Endothelial cell of umbilical vein (primary cell): ENCODE results near the gene DLX3. TPM values are rescaled to one million over a fixed set of nuclear protein-coding genes. Genes with fewer than 3 reads are reported as not detected.

Experiments
- BruUV-seq: library from RNA; stranded (reverse); fragments of 400-500 nt; replicated peaks from 2 replicates; lab custom pipeline; 2021; lab: Mats Ljungman, UMichigan
- CTCF ChIA-PET: fragments of 300-600, 350-600 bp; sonication (Branson Sonifier 250); formaldehyde crosslinking; loops from one replicate; lab custom pipeline; 2021; ENCODE audit warnings: antibody characterized with exemption, inconsistent platforms; lab: Charles Lee
- POLR2A ChIA-PET: fragments of 300-600, 350-600 bp; sonication (Branson Sonifier 250); formaldehyde crosslinking; loops from one replicate; lab custom pipeline; 2021; ENCODE audit warnings: antibody characterized with exemption, inconsistent platforms; lab: Charles Lee
- DNase-seq: peaks from one replicate; pipeline ENCODE4 v3.0.0-alpha.2; 2011; ENCODE audit warnings: low read depth, low spot score
- FAIRE-seq: peaks from 2 replicates; lab custom pipeline; 2011; peaks lifted over from hg19 to GRCh38; lab: Jason Lieb, UNC
- H2AFZ ChIP-seq: 2 replicates; pipeline ENCODE4 v1.6.0; 2012; ENCODE audit warnings: low read depth, low read length, control low read depth, inconsistent platforms
- H3K27ac ChIP-seq: 2 replicates; pipeline ENCODE4 v1.5.1; 2011; ENCODE audit warnings: low read depth, mild to moderate bottlenecking, control low read depth, low read length, moderate library complexity; ENCODE audit not compliant: insufficient read depth
- H3K27me3 ChIP-seq, 2 experiments: 2 replicates each; pipeline versions ENCODE4 v1.6.0 to v1.6.1; 2011; ENCODE audit warnings: low read length in 2 of 2, mixed read lengths in 1 of 2; ENCODE audit not compliant: control insufficient read depth in 2 of 2, insufficient read depth in 2 of 2
- H3K36me3 ChIP-seq, 2 experiments: 2 replicates in 1 of 2; 3 replicates in 1 of 2; pipeline ENCODE4 v1.5.1; 2011; ENCODE audit warnings: low read length in 2 of 2, mild to moderate bottlenecking in 1 of 2, moderate library complexity in 1 of 2; ENCODE audit not compliant: control insufficient read depth in 2 of 2, insufficient read depth in 2 of 2; ENCODE audit errors: extremely low read depth in 1 of 2
- H3K4me1 ChIP-seq: 3 replicates; pipeline ENCODE4 v1.5.1; 2011; ENCODE audit warnings: mild to moderate bottlenecking, low read length; ENCODE audit not compliant: control insufficient read depth, insufficient read depth; ENCODE audit errors: extremely low read depth
- H3K4me2 ChIP-seq: 2 replicates; pipeline ENCODE4 v1.6.1; 2011; ENCODE audit warnings: low read length, control low read depth, mixed read lengths; ENCODE audit not compliant: insufficient read depth
- H3K4me3 ChIP-seq, 3 experiments: fragments of 200-600 bp in 1 of 3; sonication (generic), shearing (Covaris generic) in 1 of 3; replicated peaks in 1 of 3; 2 replicates each; pipeline ENCODE4 v1.5.1; 2011 to 2016; ENCODE audit warnings: control low read depth in 3 of 3, low read length in 3 of 3, mild to moderate bottlenecking in 2 of 3, inconsistent platforms in 1 of 3, low read depth in 1 of 3, moderate library complexity in 1 of 3; ENCODE audit not compliant: insufficient read depth in 1 of 3
- H3K79me2 ChIP-seq: 2 replicates; pipeline ENCODE4 v1.6.0; 2012; ENCODE audit warnings: low read length, inconsistent platforms; ENCODE audit not compliant: control insufficient read depth, insufficient read depth
- H3K9ac ChIP-seq: replicated peaks from 2 replicates; pipeline ENCODE3; 2011; ENCODE audit warnings: low read length, control low read depth; ENCODE audit not compliant: insufficient read depth; ENCODE audit errors: extremely low read depth
- H3K9me1 ChIP-seq: replicated peaks from 3 replicates; pipeline ENCODE4 v1.6.0; 2011; ENCODE audit warnings: mild to moderate bottlenecking, low read length; ENCODE audit not compliant: control insufficient read depth, insufficient read depth; ENCODE audit errors: extremely low read depth
- H3K9me3 ChIP-seq: replicated peaks from 2 replicates; pipeline ENCODE4 v1.5.1; 2012; ENCODE audit warnings: low read length, inconsistent platforms; ENCODE audit not compliant: control insufficient read depth, insufficient read depth
- H4K20me1 ChIP-seq: replicated peaks from 2 replicates; pipeline ENCODE3; 2011; ENCODE audit warnings: mild to moderate bottlenecking, low read length; ENCODE audit not compliant: control insufficient read depth, insufficient read depth; ENCODE audit errors: extremely low read depth
- CTCF ChIP-seq, 2 donors: IDR thresholded peaks; 1 replicate in 1 of 2; 2 replicates in 1 of 2; pipeline ENCODE4 v1.5.1; 2011; ENCODE audit warnings: low read length in 2 of 2, mild to moderate bottlenecking in 2 of 2, moderate library complexity in 2 of 2, control low read depth in 1 of 2, inconsistent platforms in 1 of 2, low read depth in 1 of 2; ENCODE audit not compliant: insufficient read depth in 1 of 2; ENCODE audit errors: extremely low read depth in 1 of 2
- EZH2 ChIP-seq: IDR thresholded peaks from 2 replicates; pipeline ENCODE4 v1.6.1; 2012; ENCODE audit warnings: borderline replicate concordance, low read depth, mild to moderate bottlenecking, moderate library complexity, low read length, inconsistent platforms; ENCODE audit not compliant: severe bottlenecking
- FOS ChIP-seq: IDR thresholded peaks from 2 replicates; pipeline ENCODE4 v1.6.1; 2011; ENCODE audit warnings: mild to moderate bottlenecking, low read length, moderate library complexity, borderline replicate concordance; ENCODE audit not compliant: insufficient read depth
- GATA2 ChIP-seq: IDR thresholded peaks from 2 replicates; pipeline ENCODE4 v1.7.0; 2011; ENCODE audit warnings: low read depth, mild to moderate bottlenecking, moderate library complexity, mixed read lengths, low read length; ENCODE audit not compliant: insufficient read length, insufficient read depth
- JUN ChIP-seq: IDR thresholded peaks from 2 replicates; pipeline ENCODE4 v1.6.1; 2011; ENCODE audit warnings: borderline replicate concordance, low read depth; ENCODE audit not compliant: insufficient read length, insufficient read depth
- MAX ChIP-seq: IDR thresholded peaks from 2 replicates; pipeline ENCODE4 v1.6.1; 2011; ENCODE audit not compliant: insufficient read depth, insufficient read length
- MYC ChIP-seq: IDR thresholded peaks from one replicate; pipeline ENCODE4 v1.6.1; 2011; ENCODE audit warnings: mild to moderate bottlenecking, low read depth, low read length
- POLR2A ChIP-seq: IDR thresholded peaks from 2 replicates; pipeline ENCODE4 v1.6.1; 2012; ENCODE audit warnings: low read depth, mild to moderate bottlenecking, control low read depth, low read length
- POLR2AphosphoS5 ChIP-seq: IDR thresholded peaks from 2 replicates; pipeline ENCODE4 v1.6.1; 2012; ENCODE audit warnings: low read depth, mild to moderate bottlenecking, control low read depth, low read length, moderate library complexity; ENCODE audit not compliant: insufficient read depth
- dilution Hi-C: fragments of 300-500 bp; cut with MboI; formaldehyde crosslinking; loops from one replicate; pipeline ENCODE4 v1.15.0; 2019; ENCODE audit warnings: low sequenced_read_pairs; ENCODE audit not compliant: extremely low pct_ligation_motif_present
- intact Hi-C: fragments of 100-400 bp; cut with micrococcal nuclease; formaldehyde crosslinking; loops from one replicate; pipeline ENCODE4 v1.10.0; 2022
- polyA plus RNA-seq, 4 experiments: library from polyadenylated mRNA; depleted of rRNA in 3 of 4; stranded (reverse) in 3 of 4; unstranded in 1 of 4; fragments of >200 nt; gene quantifications; 2 replicates each; pipeline versions ENCODE4 v1.2.1 to v1.2.3, GENCODE V29; 2011 to 2012; ENCODE audit warnings: missing spikeins in 1 of 4
- total RNA-seq: library from RNA; stranded (reverse); gene quantifications from 2 replicates; pipeline ENCODE4 v1.2.3, GENCODE V29; 2021

Gene DLX3
- total and polyA plus RNA-seq, 2 donors (not counting 3 experiments of a cell fraction or from before 2014, with no cell fraction given), result not detected

GRCh38 chr17:50035945-50036344, 40.9 kb upstream of the DLX3 start:
- Histone ChIP-seq H2AFZ (no peak overlapping the region), H3K9ac (no peak overlapping the region), H3K4me3 (no peak overlapping the region), H3K79me2 (no peaks in the 10 kb centered on the region), H3K27ac (no peak overlapping the region), H3K27me3 (no peaks in the 10 kb centered on the region), H3K36me3 (no peaks in the 10 kb centered on the region), H3K4me1 (no peaks in the 10 kb centered on the region), H3K4me2 (no peak overlapping the region), H3K9me1 (no peaks in the 10 kb centered on the region), H3K9me3 (no peaks in the 10 kb centered on the region), H4K20me1 (no peaks in the 10 kb centered on the region)
- dilution Hi-C loops (no loop called here), intact Hi-C loops (no loop called here)
- no peak for DNase-seq
- POLR2A ChIA-PET, result no interaction called here
- CTCF ChIA-PET, result interaction anchor here (0.7 to 2.3 kb wide), 2 partner anchors 8 to 10 kb away, joined by 3 to 12 read pairs; no protein-coding TSS in a partner anchor
- BruUV-seq, result no TSS peak
- no peak for FAIRE-seq
- TF ChIP-seq POLR2A, result no peak
- TF ChIP-seq JUN, result no peak
- no peak for TF ChIP-seq EZH2
- no peak for TF ChIP-seq GATA2
- no peak for TF ChIP-seq MYC
- TF ChIP-seq MAX, result no peak
- TF ChIP-seq POLR2AphosphoS5, result no peak
- TF ChIP-seq CTCF (IDR thresholded peaks at IDR 0.05; ENCODE audit: extremely low read depth in 1 of 2, insufficient read depth in 1 of 2, low read depth in 1 of 2, low read length in 2 of 2), result no peak
- no peak for TF ChIP-seq FOS
